HG03342 (cell line): ENCODE measurements around the gene KCNK4.

Source experiments
- ATAC-seq: cut with Tn5 transposase; IDR thresholded peaks from one replicate; pipeline ENCODE4 v1.9.1; 2021; ENCODE audit warnings: mild to moderate bottlenecking, moderate library complexity; ENCODE audit not compliant: unreplicated experiment

The KCNK4 gene

DNA sequence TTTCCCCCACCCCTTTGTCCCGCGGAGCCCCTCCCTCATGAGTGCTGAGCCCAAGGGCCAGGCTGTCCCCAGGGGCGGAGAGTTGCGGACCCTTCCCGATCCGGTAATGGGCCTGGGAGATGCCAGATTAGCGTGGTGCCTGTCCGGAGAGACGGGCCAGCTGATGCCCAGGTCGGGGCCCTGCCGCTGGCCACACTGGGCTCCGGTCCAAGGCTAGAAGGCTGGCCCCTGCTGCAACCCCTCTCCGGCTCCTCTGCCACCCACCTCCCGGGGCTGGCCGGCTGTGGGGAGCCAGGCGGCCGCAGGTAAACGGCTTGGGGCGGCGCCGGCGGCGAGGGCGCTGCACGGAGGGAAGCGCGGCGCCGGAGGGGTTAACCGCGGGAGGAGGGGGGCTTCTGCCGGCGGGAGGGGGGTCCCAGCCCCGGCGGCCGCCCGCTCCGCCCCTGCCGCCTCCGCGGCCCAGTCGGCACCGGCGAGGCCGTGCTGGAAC lies at the start of gene KCNK4:
Gene KCNK4 (plus strand): TSS at position 41 of the 490 bp plus-strand sequence. CDS start 1,717 bp downstream, outside the sequence.
- ATAC-seq = no peak

DNA sequence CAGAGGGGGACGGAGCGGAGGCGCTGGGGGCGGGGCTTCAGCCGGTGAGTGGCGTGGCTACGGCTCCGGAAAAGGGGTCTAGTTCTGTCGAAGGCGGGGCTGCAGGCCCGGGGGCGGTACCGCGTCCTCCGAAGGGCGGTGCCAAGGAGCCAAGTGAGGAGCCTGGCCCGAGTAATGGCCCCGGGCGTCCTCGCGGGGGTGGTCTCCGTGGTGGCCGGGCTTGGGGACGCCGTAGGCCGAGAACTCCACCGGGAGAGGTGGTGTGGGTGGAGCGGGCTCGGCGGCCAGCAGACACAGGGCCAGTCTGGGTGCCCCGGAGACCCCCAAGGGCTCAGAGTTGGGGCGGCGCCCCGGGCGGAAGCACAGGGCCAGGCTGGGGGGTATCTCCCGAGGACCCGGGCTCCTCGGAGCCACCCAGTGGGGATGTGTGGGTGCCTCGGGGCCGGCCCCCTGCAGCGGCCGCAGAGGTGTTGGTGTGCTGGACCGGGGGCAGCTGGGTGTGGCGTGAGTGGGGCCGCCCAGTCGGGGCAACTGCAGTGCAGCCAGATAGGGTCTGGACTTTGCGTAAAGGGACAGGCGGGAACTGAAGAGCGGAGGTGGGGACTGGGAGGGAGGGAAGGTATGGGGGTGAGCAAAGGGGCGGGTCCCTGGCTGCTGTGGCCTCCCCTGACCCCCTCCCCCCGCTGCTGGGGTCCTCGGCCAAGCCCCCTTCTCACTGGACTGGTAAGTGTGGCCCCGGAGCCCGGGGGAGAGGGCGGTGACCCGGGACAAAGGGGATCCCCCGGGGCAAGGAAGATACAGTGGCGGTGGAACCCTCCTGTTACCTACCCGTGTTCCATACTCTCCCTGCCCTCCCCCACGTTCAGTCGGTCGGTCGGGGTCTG lies 49.4 kb upstream of the KCNK4 start:
- peak; percentile 58 for ATAC-seq

DNA sequence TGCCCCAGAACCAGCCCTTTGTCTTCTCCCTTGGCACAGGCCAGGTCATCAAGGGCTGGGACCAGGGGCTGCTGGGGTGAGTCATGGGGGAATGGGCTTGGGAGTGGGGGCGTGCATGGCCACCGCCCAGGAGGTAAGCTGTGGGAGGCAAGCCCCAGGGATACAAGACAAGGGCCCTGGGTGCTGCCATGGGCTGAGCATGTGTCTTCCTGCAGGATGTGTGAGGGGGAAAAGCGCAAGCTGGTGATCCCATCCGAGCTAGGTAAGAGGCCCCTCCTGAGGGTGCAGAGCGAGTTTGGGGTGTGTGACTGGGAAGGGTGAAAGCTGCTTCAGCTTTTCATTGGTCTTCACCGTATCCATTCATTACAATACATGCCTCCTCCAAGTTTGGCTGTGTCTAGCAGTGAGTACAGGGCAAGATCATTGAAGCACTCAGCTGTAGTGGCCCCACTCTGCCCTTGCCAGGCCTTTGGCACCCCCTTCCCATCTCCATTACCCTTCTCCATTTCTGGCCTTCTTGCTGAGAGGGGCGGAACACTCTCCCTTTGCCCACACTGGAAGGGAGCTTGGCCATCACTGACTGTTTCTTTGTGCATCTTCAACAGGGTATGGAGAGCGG lies 47.8 kb upstream of the KCNK4 start:
- no peak for ATAC-seq

DNA sequence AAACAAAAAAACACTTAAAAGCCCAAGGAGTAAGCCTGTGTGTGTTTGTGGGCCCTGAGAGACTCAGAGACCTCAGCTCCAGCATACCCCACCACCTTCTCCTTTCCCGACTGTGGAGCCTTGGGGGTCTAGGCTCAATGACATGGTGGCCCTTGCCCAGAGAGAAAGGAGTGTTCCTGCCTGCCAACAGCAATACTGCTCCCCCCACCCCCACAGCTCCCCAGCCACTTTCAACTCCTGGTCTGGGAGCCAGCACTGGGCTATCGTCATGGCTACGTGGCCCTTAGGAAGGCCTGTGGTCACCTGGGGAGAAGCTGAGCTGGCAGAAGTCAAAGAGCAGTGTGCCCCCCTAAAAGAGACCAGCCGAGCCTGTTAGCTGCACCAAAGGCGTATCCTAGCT lies 47.0 kb upstream of the KCNK4 start:
- ATAC-seq = no peak

DNA sequence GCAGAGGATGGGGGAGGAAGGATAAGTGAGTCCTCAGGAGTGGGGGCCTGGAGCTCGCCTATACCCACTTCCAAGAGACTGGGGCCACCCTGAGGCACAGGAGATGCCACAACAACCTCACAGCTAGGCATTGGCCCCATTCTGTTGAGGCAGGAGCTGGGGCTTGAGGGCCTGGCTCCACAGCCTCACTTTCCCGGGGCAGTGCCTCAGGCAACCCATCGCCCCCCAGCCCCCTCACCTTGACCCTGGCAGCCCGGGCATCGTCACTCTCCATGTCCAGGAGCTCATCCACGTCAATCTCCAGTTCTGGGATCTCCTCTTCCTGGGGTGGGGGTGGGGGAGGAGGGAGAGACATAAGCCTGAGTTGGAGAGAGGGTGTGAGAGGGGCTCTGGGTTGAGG lies 46.1 kb upstream of the KCNK4 start:
- no peak for ATAC-seq

DNA sequence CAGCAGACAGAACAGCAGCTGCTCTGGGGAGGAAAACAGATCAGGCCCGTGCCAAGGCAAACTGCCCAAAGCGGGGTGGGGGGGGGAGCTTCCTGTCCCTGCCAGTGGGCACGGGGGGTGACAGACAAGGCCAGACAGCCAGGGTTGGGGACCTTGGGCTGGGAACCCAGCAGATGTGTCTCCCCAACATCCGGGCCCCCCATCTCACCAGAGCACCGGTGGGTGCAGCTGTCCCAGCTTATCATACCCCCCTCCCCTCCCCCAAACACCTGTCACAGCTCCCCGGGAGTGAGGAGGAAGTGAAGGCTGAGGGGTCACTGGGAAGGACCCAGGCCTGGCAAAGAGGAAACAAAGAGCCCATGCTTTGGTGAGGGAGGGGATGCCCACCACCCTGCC lies 45.7 kb upstream of the KCNK4 start:
- ATAC-seq = no peak

DNA sequence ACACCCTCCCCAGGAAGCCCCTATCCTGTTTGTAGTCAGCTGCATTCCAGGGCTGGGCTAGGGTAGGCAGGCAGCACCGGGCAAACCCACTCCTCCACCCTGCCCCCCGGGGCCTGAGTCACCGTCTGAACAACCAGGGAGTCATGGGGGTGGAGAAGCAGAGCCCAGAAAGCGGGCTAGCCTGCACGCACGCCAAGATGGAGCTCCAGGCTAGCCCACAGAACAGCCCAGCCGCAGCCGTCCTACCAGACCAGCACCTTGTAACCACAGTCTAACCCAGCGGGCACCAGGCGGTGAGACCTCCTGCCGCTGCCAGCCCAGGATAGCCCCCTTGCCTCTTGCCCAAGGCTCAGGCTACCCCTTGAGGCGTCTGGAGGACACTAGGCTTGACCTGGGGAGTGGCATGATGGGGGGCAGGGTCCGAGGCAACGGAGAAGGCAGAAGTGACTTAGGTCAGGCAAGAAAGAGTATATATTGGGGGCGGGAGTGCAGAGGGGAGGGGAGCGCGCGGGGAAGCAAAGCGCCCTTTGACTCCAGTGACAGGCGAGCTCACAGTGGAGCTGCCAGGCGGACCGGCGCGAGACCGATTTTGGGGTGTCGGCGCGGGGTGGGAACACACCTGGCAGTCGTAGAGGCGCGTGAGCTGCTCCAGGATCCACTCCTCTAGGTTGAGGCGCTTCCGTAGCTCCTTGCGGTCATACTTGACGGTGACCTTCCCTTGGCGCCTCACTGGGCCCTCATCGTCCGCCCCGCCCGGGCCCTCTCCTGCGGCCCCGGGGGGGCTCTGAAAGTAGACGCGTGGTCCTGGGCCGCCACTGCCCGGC lies 45.1 kb upstream of the KCNK4 start:
- ATAC-seq = no peak

DNA sequence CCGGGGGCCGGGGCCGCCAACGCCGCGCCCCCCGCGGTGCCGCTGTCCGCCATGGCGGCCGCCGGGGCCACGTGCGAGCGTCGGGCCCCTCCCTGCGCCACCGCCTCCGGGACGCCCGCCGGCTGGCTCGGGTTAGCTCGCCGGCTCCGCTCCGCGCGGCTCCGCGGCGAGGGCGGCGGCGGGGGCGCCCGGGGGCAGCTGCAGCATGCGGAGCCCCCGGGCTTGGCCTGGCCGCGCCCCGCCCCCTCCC lies 44.6 kb upstream of the KCNK4 start:
- ATAC-seq = peak; percentile 15

DNA sequence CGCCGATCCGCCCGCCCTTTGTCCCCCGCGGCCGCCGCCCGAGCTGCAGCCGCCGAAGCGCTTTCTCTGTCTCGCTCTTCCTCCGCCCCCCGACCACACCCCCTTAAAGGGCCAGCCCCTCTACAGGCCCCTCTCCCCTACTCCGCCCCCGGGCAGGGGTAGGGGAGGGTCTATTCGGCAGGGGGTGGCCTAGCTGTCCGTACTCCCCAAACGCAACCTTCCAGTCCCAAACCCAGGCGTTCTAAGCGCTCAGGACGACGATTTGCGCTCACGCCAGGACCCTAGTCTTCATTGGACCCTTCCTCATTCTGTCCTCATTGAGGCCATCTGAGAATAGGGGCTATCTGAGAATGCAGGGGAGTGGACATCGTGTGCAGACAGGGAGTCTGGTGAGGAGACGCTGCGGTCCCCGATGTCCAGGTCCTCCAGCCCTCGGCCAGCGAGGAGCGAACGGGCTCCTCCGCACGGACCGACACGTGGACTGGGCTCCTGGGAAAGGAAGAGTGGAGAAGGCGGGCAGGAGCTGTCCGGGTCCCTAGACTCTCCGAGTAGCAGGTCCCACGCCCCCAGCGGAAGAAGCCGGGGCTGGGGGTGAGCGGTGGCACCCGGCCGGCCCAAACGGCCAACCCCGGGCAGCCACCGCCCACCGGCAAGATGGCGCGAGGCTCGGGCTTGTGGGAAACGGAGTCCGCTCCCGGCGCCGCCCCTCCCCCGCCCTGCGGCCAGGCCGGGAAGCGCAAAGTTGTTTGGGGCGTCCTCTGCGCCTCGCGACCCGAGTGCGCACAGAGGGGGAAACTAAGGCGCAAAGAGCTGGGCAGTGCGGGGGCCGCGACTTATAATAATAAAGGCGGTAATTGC lies 44.0 kb upstream of the KCNK4 start, which contains the start of gene PPP1R14B:
Gene PPP1R14B (minus strand): TSS at position 73 of the 858 bp plus-strand sequence. CDS start 270 bp downstream, outside the sequence.
- ATAC-seq = peak; percentile 27

DNA sequence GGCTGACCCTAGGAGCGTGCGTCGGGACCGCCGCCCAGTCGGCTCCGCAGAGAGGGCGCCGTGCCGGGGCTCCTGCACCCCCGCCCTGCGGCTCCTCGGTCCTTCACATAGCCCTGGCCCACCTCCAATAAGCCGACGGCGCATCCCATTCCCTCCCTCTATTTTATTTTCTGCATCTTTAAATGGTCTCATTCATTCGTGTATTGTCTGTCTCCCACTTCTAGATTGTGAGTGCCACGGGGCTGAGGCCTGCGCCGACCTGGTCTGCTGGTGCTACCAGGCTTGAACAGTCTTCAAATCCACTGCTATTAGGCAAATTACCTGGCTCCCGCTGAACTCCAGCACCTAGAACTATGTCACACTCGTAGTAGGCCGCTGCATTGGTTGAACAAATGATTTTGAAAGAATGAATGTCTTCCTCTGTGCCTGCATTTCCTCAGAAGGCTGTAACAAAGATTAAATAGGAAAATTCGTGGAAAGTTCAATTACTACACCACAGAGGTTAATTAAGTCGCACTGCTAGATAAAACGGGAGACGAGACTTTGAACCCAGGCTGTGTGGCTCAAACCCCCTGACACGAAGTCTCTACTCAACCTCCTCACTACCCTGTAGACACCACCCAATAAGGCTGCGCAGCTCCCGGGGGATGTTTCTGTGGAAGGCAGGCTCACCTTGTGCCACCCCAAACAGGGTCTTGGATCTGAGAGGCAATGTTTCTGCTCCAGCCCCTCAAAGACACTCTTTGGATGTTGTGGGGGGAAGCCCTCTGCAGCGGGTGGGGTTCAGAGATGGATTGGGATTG lies 43.2 kb upstream of the KCNK4 start:
- no peak for ATAC-seq

DNA sequence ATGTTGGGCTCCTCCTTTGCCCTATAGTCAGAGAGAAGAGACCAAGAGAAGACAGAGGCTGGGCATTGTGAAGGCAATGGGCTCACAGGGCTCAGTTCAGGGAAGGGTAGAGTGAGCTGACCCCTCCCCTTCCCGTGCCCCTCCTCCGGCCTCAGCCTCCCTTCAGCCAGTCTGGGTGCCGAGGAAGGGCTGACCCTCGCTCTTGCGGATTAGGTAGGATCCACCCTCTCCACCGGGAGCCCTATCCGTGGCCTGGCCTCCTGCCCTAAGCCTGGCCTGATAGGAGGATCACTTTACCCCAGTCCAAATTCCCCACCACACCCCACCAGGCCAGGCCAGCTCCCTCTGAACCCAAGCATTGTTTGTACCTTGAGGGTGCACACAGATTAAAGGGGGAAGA lies 42.5 kb upstream of the KCNK4 start:
- no peak for ATAC-seq

DNA sequence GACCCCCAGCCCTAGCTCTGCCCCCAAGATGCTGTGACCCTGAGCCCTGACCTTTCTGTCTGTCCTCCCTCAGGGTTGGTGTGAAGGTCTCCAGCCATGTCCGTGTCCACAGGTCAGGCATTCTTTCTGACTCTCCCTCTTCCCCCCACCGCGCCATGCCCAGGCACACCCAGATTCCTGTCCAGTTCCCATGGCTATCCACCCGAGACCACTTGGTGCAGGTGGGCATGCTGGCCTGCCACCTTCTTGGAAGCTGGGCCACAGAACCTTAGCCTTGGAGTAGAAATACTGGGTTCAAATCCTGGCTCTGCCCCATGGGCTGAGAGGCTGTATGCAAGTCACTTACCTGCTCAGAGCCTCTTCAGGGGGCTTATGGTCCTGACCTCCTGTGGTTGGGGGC lies 42.1 kb upstream of the KCNK4 start:
- ATAC-seq = no peak

DNA sequence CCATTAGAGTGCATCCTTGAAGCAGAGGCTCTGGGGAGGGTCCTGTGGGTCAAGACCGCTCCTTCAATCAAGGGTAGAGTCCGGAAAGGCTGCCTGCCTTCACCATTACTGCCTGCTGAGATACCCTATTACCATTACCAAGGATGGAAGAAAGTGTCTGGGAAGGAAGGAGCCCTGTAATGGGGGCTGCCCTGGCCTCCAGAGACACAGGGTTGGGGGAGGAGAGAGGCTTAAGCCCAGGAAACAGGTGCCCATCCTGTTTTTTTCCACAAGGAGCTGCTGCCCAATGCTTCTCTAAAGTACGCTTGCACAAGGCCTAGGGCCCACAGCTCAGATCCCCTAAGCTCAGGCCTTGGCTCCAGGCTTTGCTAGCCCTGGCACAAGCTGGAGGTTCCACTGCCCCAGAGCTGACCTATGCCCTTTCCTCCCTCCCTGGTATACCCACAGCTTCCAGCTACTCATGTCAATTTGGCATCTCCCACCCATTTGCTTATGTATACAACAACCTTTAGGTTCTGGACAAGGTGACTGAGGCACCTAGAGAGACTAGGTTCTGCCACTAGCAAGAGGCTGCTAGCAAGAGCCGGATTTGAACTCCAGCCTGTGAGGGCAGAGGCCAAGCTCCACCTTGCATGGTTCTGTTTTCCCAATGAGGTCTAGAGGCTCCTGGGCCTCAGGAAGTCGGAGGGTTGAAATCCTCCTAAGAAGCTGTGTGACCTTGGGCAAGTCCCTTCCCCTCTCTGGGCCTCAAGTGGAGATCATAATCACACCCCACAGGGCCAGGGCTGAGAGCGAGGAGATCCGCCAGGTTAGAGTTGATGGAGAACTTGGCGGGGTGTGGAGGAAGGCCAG lies 41.3 kb upstream of the KCNK4 start:
- no peak for ATAC-seq

DNA sequence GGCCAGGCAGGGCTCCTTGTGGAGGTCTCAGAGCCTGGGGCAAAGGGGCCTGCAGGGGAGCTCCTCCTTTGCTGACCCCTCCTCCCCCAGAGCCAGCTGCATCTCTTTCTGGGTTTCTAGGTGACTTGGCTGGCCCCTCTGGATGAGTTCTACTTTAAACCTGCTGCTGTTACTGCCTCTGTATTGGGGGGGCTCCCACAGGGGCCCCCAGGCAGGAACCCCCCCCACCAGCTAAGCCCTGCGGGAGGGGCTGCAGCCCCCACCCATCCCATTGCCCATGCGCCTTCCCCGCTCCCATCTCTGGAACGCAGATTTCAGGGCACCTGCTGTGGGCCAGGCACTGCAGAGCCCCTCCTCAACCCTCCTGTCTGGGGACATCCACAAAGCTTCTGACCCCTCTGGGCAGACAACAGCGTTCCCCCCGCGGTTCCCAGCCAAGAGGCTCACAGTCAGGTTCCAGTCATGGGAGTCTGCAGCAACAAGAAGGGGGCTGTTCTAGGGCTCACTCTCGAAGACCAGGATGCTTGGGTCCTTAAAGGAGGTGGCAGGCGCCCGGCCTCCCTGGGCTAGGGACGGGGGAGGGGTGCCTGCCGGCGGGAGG lies 40.6 kb upstream of the KCNK4 start:
- no peak for ATAC-seq

DNA sequence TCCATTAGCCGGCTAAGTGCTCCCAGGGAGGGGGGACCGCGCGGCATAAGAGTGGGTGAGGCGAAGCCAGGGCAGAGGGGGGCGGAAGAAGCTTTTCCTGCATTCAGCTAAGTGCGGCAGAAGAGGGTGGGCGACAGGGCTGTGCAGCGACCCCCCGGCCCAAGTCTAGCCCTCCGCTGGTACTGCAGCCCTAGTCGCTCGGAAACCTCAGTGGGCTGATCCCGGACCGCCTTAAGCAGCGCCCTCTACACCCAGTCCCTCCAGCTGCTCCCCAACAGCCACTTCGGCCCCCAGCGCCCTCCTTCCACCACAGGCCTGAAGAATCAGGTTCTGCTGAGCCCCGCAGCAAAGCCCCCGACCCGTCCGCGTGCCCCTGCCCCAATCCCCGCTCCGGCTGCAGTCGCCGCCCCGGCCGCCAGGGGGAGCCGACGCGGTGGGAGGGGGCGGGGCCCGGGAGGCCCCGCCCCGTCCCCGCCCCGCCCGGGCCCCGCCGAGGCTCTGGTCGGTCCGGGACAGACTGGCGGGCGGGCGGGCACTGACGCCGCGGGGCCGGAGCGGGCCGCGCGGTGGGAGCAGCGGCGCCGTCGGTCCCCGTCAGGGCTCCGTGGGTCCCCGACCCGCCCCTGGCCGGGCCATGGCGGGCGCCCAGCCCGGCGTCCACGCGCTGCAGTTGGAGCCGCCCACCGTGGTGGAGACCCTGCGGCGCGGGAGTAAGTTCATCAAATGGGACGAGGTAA lies 39.9 kb upstream of the KCNK4 start, which contains the start of gene PLCB3:
Gene PLCB3 (plus strand): TSS at position 515 of the 737 bp plus-strand sequence. CDS start 120 bp downstream, at position 635.
- ATAC-seq = peak; percentile 39

DNA sequence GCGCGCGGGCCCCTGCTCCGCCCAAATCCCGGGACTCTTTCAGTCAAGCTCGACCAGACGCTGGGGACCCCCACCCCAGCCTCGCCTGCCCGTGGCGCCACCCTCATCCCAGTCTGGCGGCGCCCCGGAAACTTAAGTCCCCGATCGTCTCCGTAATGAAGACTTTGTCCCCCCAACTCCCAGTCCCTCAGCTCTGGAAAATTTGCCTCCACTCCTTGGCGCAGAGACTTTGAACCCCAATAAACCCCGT lies 39.4 kb upstream of the KCNK4 start:
- ATAC-seq = no peak

DNA sequence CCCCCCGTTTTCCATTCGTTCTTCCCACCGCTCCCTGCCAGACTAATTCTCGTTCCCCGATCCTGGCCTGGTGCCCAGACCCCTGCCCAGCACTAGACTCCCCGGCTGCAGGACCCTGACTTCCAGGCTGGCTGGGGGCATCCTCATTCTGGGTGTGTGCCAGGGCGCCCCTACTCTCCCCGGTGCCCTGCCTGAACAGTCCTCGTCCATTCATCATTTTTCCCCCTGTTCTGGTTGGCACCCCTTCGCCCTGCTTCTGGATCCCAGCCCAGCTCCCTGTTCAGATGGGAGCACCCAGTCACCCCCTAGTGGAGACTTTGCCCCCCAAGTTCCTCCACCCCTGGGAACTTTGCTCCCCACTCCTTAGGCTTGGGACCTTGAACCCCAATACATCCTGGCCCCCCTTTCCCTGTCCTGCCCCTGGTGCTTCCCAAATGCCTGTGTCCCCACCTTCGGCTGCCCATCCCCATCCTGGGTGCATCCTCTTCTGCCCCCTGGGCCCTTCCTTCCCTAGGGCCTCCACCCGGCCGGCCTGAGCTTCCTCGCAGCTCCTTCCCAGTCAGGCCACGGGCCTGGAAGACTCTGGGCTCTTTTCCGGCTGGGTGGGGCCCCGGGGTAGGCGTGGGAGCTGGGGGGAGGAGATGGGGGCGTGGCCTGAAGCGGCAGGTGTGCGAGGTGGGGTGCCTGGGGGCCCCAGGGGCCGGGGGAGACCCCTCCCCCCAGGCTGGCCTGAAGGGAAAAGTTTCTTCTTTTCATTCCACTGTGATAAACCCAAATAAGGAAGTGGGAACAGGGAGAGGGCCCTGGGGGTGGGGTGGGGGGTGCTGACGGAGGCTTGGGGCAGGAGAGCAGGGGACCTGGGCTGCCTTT lies 38.9 kb upstream of the KCNK4 start:
- no peak for ATAC-seq
